Thyroid gland (tissue), 4 donors: ENCODE measurements around the gene KRT85.

Source experiments
- POLR2A ChIP-seq, 2 donors: fragments of 450-650 bp; IDR thresholded peaks; one replicate each; pipeline ENCODE4 v1.6.1; 2017; ENCODE audit warnings: antibody characterized with exemption in 2 of 2, mild to moderate bottlenecking in 2 of 2, moderate library complexity in 1 of 2
- TF ChIP-seq, protein P1 (sequence below), 6 experiments: fragments of 200-600 bp in 3 of 6; fragments of 450-650 bp in 3 of 6; sonication (generic) in 3 of 6; IDR thresholded peaks; one replicate each; pipeline ENCODE4 v1.5.1; 2016 to 2019; ENCODE audit warnings: antibody characterized with exemption in 6 of 6, mild to moderate bottlenecking in 2 of 6, inconsistent platforms in 1 of 6, moderate library complexity in 1 of 6

DNA sequence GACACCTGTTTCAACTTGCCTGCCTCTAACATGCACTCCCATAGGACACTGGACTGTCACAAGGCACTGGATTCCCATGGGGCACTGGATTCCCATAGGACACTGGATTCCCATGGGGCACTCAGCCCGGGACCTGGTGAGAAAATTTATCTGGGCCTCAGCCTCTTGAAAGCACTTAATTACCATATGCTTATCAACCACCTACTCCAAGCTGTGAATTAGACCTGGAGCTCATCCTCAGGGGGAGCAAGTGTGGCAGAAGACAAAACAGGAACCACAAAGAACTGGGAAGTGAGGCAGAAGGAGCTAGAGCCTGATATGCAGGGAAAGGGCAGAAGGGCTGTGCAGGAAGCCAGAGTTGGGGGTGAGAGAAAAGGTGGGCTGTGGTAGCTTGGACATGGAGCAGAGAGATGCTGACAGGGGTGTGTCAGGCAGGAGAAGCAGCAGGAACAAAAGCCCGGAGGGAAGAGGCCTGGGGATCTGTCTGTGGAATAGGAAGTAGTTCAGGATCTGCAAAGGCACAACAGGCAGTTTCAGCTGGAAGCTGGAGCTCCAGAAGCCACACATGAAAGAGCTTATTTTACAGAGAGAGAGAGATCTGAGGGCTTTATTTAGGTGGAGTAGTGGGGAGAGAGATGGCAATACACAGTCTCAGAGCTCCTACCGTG is 35.7 kb upstream of the KRT85 start:
- TF ChIP-seq, protein P1, sequence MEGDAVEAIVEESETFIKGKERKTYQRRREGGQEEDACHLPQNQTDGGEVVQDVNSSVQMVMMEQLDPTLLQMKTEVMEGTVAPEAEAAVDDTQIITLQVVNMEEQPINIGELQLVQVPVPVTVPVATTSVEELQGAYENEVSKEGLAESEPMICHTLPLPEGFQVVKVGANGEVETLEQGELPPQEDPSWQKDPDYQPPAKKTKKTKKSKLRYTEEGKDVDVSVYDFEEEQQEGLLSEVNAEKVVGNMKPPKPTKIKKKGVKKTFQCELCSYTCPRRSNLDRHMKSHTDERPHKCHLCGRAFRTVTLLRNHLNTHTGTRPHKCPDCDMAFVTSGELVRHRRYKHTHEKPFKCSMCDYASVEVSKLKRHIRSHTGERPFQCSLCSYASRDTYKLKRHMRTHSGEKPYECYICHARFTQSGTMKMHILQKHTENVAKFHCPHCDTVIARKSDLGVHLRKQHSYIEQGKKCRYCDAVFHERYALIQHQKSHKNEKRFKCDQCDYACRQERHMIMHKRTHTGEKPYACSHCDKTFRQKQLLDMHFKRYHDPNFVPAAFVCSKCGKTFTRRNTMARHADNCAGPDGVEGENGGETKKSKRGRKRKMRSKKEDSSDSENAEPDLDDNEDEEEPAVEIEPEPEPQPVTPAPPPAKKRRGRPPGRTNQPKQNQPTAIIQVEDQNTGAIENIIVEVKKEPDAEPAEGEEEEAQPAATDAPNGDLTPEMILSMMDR (IDR thresholded peaks at IDR 0.05), result no peak
- TF ChIP-seq POLR2A (IDR thresholded peaks at IDR 0.05), result no peak
